ENCODE data around the gene NUP37.
"Not testable (repeated sequence)": the region's sequence is repeated elsewhere in the genome, so short reads cannot be mapped to it uniquely, and the experiment has no call there.

The NUP37 gene

DNA sequence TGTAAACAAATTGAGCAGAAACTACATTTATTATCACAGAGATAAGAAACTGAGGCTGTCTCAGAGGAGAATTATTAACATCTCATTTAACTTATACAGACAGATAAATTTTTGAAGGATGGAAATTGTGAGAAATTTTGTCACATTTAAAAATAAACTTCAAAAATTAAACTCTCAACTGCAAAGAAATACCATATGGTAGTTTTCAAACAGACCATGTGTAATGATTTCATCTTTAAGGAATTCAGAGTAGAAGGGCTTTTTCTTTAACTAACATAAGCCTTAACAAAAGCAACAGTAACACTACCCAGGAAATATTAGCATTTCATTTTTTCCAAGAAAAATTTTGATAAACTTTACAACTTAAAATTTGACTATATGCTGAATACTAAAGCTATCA lies 26.6 kb downstream of the NUP37 start:
- TF ChIP-seq POLR2A (IDR thresholded peaks at IDR 0.05; ENCODE audit: low read depth, low read length) (no peak), TAF1 (IDR thresholded peaks at IDR 0.05; ENCODE audit: low read depth, low read length) (no peak), PAX5 (IDR thresholded peaks at IDR 0.05; ENCODE audit: insufficient read depth, low read length, severe bottlenecking) (no peak), POU2F2 (IDR thresholded peaks at IDR 0.05; ENCODE audit: low read depth, low read length) (no peak), SPI1 (IDR thresholded peaks at IDR 0.05; ENCODE audit: low read depth, low read length) (no peak), POLR2AphosphoS5 (IDR thresholded peaks at IDR 0.05; ENCODE audit: low read depth, low read length) (no peak)
- FAIRE-seq (no peak), DNase-seq (ENCODE audit: insufficient read length, low spot score) (no peak)

DNA sequence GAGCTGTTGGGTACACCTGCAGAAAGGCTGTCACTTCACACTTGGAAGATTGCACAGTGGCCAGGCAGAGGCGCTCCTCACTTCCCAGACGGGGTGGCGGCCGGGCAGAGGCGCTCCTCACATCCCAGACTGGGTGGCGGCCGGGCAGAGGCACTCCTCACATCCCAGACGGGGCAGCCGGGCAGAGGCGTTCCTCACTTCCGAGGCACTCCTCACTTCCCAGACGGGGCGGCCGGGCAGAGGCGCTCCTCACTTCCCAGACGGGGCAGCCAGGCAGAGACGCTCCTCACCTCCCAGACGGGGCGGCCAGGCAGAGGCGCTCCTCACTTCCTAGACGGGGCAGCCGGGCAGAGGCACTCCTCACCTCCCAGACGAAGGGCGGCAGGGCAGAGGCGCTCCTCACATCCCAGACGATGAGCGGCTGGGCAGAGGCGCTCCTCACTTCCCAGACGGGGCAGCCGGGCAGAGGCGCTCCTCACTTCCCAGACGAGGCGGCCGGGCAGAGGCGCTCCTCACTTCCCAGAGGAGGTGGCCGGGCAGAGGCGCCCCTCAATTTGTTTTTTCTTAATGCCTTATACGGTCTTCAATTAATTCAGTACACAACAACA lies 30.6 kb downstream of the NUP37 start:
- not testable (repeated sequence) for FAIRE-seq

DNA sequence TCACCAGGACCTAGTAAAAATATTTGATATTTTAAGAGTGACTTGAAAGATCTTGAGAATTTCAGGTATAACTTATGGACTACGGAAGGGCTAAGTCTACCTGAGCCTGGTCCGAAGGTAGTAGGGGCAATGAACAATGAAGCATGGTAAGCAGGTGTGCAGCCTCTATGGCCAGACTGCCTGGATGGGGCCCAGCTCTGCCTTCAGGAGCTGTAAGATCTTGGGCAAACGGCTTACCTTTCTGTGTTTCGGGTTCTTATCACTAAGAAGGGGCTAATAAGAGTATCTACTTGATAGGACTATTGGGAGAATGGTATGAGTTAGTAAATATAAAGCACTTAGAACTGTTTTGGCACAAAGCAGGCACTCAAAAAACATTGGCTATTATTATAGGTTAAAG lies 39.1 kb downstream of the NUP37 start:
- no peak for TF ChIP-seq POU2F2 (IDR thresholded peaks at IDR 0.05; ENCODE audit: low read depth, low read length)
- TF ChIP-seq TAF1 (IDR thresholded peaks at IDR 0.05; ENCODE audit: low read depth, low read length) = no peak
- no peak for TF ChIP-seq POLR2A (IDR thresholded peaks at IDR 0.05; ENCODE audit: low read depth, low read length)
- DNase-seq (ENCODE audit: insufficient read length, low spot score) (no peak), FAIRE-seq (no peak)

More for the DNA sequence above, 30.6 kb downstream of the NUP37 start:
- not testable (repeated sequence) for DNase-seq (ENCODE audit: insufficient read length, low spot score)

DNA sequence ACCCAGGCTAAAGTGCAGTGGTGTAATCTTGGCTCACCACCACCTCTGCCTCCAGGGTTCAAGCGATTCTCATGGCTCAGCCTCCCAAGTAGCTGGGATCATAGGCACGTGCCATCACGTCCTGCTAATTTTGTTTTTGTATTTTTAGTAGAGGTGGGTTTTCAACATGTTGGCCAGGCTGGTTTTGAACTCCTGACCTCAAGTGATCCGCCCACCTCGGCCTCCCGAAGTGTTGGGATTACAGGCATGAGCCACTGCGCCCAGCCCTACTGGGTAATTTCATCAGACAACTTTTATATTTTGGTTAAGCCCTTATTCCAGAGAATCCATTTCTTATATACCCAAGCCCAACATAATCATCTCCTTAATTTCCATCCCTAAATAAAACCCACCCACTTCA lies 47.8 kb downstream of the NUP37 start:
- not testable (repeated sequence) for DNase-seq (ENCODE audit: insufficient read length, low spot score); FAIRE-seq

DNA sequence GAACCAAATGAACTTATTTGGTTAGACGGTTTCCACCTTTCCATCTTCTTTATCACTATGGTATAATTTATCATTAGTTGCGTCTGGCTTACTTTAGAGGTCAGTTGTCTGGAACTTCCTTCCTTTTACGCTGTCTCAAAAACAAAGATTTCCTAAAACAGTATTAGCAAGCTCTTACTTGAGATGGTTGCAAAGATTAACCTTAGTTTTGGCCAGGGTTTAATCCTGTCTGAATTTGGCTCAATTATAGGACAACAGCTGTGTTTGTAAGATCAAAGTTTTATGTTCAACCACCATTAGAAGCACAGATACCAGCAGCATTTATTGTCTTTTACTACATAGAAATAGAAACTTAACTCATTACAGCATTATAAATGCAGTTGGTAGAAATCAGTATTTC lies 50.2 kb downstream of the NUP37 start:
- no peak for FAIRE-seq
- DNase-seq (ENCODE audit: insufficient read length, low spot score) = no peak
- no peak for TF ChIP-seq SPI1 (IDR thresholded peaks at IDR 0.05; ENCODE audit: low read depth, low read length)
- TF ChIP-seq PAX5 (IDR thresholded peaks at IDR 0.05; ENCODE audit: insufficient read depth, low read length, severe bottlenecking) = no peak
- no peak for TF ChIP-seq TAF1 (IDR thresholded peaks at IDR 0.05; ENCODE audit: low read depth, low read length)
- TF ChIP-seq POLR2AphosphoS5 (IDR thresholded peaks at IDR 0.05; ENCODE audit: low read depth, low read length) = no peak
- no peak for TF ChIP-seq POU2F2 (IDR thresholded peaks at IDR 0.05; ENCODE audit: low read depth, low read length)
- TF ChIP-seq POLR2A (IDR thresholded peaks at IDR 0.05; ENCODE audit: low read depth, low read length) = no peak

DNA sequence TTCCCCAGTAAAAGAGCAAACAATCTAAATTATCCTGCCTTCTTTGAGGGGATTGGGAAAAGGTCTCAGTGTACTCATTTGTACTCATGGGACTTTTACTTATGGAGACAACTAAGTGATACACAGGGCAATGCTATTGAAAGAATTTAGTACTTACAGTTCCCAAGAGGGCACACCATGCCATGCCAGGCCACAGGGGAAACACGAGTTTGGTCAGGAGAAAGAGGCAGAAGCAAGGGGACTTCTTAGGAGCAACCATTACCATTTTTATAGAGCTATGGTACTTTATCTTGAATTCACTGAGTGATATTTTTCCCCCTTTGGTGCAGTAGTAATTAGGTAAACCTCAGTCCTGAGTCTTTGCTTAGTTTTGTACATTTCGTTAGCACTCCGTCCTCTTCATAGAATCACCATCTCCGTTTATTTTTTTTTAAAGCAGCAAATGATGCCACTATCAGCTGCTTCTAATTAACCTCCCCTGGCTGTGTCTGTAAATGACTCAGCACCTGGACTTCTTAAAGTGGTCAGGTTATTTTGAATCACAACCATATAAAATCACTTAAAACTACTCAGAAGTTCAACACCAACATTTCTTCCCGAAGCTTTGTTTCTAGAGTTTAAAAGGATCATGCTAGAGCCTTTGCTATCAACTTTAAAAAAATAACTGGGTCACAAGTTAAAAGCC lies 52.2 kb downstream of the NUP37 start:
- DNase-seq (ENCODE audit: insufficient read length, low spot score) (no peak), FAIRE-seq (no peak)
- TF ChIP-seq POLR2AphosphoS5 (IDR thresholded peaks at IDR 0.05; ENCODE audit: low read depth, low read length) = no peak
- no peak for TF ChIP-seq TAF1 (IDR thresholded peaks at IDR 0.05; ENCODE audit: low read depth, low read length)
- TF ChIP-seq PAX5 (IDR thresholded peaks at IDR 0.05; ENCODE audit: insufficient read depth, low read length, severe bottlenecking) = no peak
- no peak for TF ChIP-seq SPI1 (IDR thresholded peaks at IDR 0.05; ENCODE audit: low read depth, low read length)
- TF ChIP-seq POU2F2 (IDR thresholded peaks at IDR 0.05; ENCODE audit: low read depth, low read length) = no peak
- TF ChIP-seq POLR2A (IDR thresholded peaks at IDR 0.05; ENCODE audit: low read depth, low read length) = no peak

DNA sequence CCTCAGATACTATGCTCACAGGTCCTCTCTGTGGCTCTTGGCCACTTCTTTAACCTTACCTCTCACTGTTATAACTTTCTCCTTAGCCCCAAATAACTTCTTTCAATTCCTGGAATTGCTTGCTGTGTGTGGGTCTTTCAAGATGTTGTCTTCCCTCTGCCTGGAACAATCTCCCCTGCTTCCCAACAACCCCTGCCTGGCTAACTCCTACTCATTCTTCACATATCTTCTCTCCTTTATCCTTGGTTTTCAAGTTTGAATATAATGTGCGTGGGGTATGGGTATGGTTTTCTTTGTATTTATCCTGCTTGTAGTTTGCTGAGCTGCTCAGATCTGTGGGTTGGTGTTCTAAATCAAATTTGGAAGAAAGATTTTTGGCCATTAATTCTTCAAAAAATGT lies 55.4 kb downstream of the NUP37 start:
- FAIRE-seq (no peak), DNase-seq (ENCODE audit: insufficient read length, low spot score) (no peak)
- no peak for TF ChIP-seq POLR2A (IDR thresholded peaks at IDR 0.05; ENCODE audit: low read depth, low read length)
- TF ChIP-seq SPI1 (IDR thresholded peaks at IDR 0.05; ENCODE audit: low read depth, low read length) = no peak
- no peak for TF ChIP-seq TAF1 (IDR thresholded peaks at IDR 0.05; ENCODE audit: low read depth, low read length)
- TF ChIP-seq PAX5 (IDR thresholded peaks at IDR 0.05; ENCODE audit: insufficient read depth, low read length, severe bottlenecking) = no peak

DNA sequence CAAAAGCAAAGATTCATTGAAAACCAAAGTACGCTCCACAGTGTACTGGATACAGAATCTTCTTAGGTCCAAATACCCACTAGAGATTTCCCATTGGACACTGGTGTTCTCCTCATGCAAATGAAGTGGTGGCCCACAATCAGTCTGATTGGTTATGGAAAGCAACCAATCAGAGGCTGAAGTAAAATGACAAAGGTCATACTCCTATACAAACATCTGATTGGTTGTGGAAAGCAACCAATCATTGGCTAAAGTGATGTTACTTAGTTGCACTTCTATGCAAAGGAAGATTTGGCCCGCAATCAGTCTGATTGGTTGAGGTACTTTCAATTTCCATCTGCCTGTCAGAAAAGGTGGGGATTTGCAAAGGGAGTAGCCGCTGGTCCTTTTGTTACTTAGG lies 56.8 kb downstream of the NUP37 start:
- DNase-seq (ENCODE audit: insufficient read length, low spot score) (no peak), FAIRE-seq (no peak)

DNA sequence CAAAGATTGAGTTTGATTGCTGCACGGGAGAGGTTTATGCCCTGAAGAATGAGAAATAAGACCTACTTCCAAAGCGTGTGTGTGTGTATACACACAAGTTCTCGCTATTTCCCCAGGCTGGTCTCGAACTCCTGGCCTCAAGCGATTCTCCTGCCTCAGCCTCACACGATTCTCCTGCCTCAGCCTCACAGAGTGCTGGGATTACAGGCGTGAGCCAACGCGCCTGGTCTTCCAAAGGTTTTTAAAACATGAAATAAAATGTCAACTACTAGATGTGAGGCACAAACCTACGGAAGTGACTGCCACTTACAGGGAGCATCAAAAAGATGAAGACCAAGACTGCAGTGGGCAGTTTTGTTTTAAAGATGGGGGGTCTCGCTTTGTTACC lies 57.5 kb downstream of the NUP37 start:
- FAIRE-seq = no peak
- no peak for TF ChIP-seq SPI1 (IDR thresholded peaks at IDR 0.05; ENCODE audit: low read depth, low read length)
- no peak for TF ChIP-seq PAX5 (IDR thresholded peaks at IDR 0.05; ENCODE audit: insufficient read depth, low read length, severe bottlenecking)
- TF ChIP-seq POLR2AphosphoS5 (IDR thresholded peaks at IDR 0.05; ENCODE audit: low read depth, low read length) = no peak
- no peak for TF ChIP-seq POLR2A (IDR thresholded peaks at IDR 0.05; ENCODE audit: low read depth, low read length)
- TF ChIP-seq TAF1 (IDR thresholded peaks at IDR 0.05; ENCODE audit: low read depth, low read length) = no peak
- no peak for TF ChIP-seq POU2F2 (IDR thresholded peaks at IDR 0.05; ENCODE audit: low read depth, low read length)
- no peak for DNase-seq (ENCODE audit: insufficient read length, low spot score)

More for the DNA sequence above, 56.8 kb downstream of the NUP37 start:
- no peak for TF ChIP-seq SPI1 (IDR thresholded peaks at IDR 0.05; ENCODE audit: low read depth, low read length)
- TF ChIP-seq TAF1 (IDR thresholded peaks at IDR 0.05; ENCODE audit: low read depth, low read length) = no peak
- no peak for TF ChIP-seq POU2F2 (IDR thresholded peaks at IDR 0.05; ENCODE audit: low read depth, low read length)
- no peak for TF ChIP-seq POLR2A (IDR thresholded peaks at IDR 0.05; ENCODE audit: low read depth, low read length)
- TF ChIP-seq POLR2AphosphoS5 (IDR thresholded peaks at IDR 0.05; ENCODE audit: low read depth, low read length) = no peak
- TF ChIP-seq PAX5 (IDR thresholded peaks at IDR 0.05; ENCODE audit: insufficient read depth, low read length, severe bottlenecking) = no peak

DNA sequence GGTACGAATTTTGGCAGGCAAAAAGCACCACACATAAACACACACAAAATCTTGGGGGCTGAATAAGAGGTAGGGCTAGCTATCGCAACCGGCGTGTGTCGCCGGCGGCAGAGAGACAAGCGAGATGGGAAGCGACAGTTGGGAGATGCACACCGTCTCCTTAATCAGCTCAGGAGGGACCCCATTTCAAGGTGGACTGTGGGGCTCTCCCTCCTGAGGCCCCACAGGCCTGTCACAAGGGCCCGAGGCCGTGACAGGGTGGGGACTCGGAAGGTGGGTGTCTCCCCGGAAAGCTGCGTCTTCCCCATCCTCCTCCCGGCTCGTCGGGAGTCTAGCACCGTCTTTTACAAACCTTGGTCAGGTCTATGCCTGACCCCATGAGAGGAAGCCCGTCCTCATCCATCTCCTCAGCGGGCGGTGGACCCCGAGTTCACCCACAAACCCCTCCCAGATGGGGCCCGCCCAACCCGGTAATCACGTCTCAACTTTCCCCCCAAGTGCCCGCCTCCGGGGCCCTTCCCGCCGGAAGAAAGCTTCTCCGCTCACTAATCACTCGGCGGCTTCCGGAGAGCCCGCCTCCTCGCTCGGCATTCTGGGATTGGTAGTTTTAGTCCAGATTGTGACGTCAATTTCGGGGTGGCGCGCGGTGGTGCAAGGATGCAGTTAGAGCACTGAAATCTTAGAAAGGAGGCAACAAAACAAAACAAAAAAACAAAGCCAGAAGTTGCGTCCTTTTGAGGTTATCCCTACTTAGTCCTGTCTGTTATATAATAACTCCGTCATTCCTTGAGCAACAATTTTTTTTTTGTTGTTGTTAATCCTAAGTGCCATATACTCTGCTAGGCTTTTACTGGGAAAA lies 58.1 kb downstream of the NUP37 start, which contains the start of gene WASHC3:
WASHC3 (minus strand) TSS at position 432 of the 859 bp plus-strand sequence; CDS start at position 403, 29 bp downstream.
- FAIRE-seq (peak; percentile 92), DNase-seq (ENCODE audit: insufficient read length, low spot score) (peak; percentile 48)
- TF ChIP-seq POLR2AphosphoS5 (IDR thresholded peaks at IDR 0.05; ENCODE audit: low read depth, low read length) (peak; percentile 21; the same call in 1 of the 2 replicates), PAX5 (IDR thresholded peaks at IDR 0.05; ENCODE audit: insufficient read depth, low read length, severe bottlenecking) (no peak), SPI1 (IDR thresholded peaks at IDR 0.05; ENCODE audit: low read depth, low read length) (no peak), POU2F2 (IDR thresholded peaks at IDR 0.05; ENCODE audit: low read depth, low read length) (0 out of 2 replicates have a peak, but pooled peaks have one; percentile 24), POLR2A (IDR thresholded peaks at IDR 0.05; ENCODE audit: low read depth, low read length) (peak; percentile 70)
